Cardiac muscle cell (in vitro differentiated cells and primary cell): ENCODE data around the gene PCGF3. TPM values are rescaled to one million over a fixed set of nuclear protein-coding genes. Genes with fewer than 3 reads are reported as not detected.
A peak's percentile ranks its signal among the peaks of the same experiment; 100 is the strongest.

Source experiments
- DNase-seq, 2 donors: peaks; one replicate each; pipeline versions ENCODE4 v3.0.0 to v3.0.0-alpha.2; 2010 to 2017; ENCODE audit warnings: low read depth in 1 of 2, low spot score in 1 of 2
- H3K27ac ChIP-seq: fragments of 200-600 bp; sonication (generic); 2 replicates; pipeline ENCODE4 v1.5.1; 2016
- H3K27me3 ChIP-seq: fragments of 200-600 bp; sonication (generic); 2 replicates; pipeline ENCODE4 v1.6.0; 2016; ENCODE audit warnings: control low read depth
- H3K36me3 ChIP-seq: fragments of 200-600 bp; sonication (generic); 2 replicates; pipeline ENCODE4 v1.5.1; 2016; ENCODE audit warnings: control low read depth
- H3K4me1 ChIP-seq: fragments of 200-600 bp; sonication (generic); 2 replicates; pipeline ENCODE4 v1.8.1; 2017; ENCODE audit warnings: low read depth, mild to moderate bottlenecking, mixed run types
- H3K4me3 ChIP-seq: fragments of 200-600 bp; sonication (generic); 2 replicates; pipeline ENCODE4 v1.5.1; 2016; ENCODE audit warnings: mild to moderate bottlenecking
- H3K9me3 ChIP-seq: fragments of 200-600 bp; sonication (generic); 2 replicates; pipeline ENCODE4 v1.5.1; 2017; ENCODE audit warnings: low read depth, mild to moderate bottlenecking, control low read depth
- polyA plus RNA-seq: library from polyadenylated mRNA; unstranded; fragments of >200 nt; fragmentation: Nextera tagmentation; extraction: Ambion mirVana; gene quantifications from 2 replicates; pipeline ENCODE4 v1.2.1, GENCODE V29; 2016
- total RNA-seq: library from RNA; depleted of rRNA; stranded (reverse); fragments of >200 nt; gene quantifications from 2 replicates; pipeline ENCODE4 v1.2.3, GENCODE V29; 2016
- TF ChIP-seq, protein P1 (sequence below): IDR thresholded peaks from 2 replicates; pipeline ENCODE4 v1.5.1; 2012; ENCODE audit warnings: low read depth, mild to moderate bottlenecking, low read length

The PCGF3 gene
- total and polyA plus RNA-seq, 2 experiments from 2014 or later, result 32.8 to 118 TPM

GRCh38 chr4:676871-677235 is 28.8 kb upstream of the PCGF3 start:
- Histone ChIP-seq H3K4me3 (no peak overlapping the region), H3K4me1 (peaks cover 30% of the 10 kb centered on the region), H3K27ac (peak overlapping the region; percentile 69), H3K36me3 (peaks cover 11% of the 10 kb centered on the region), H3K27me3 (no peaks in the 10 kb centered on the region), H3K9me3 (no peaks in the 10 kb centered on the region)
- DNase-seq, result no peak
- TF ChIP-seq, protein P1, sequence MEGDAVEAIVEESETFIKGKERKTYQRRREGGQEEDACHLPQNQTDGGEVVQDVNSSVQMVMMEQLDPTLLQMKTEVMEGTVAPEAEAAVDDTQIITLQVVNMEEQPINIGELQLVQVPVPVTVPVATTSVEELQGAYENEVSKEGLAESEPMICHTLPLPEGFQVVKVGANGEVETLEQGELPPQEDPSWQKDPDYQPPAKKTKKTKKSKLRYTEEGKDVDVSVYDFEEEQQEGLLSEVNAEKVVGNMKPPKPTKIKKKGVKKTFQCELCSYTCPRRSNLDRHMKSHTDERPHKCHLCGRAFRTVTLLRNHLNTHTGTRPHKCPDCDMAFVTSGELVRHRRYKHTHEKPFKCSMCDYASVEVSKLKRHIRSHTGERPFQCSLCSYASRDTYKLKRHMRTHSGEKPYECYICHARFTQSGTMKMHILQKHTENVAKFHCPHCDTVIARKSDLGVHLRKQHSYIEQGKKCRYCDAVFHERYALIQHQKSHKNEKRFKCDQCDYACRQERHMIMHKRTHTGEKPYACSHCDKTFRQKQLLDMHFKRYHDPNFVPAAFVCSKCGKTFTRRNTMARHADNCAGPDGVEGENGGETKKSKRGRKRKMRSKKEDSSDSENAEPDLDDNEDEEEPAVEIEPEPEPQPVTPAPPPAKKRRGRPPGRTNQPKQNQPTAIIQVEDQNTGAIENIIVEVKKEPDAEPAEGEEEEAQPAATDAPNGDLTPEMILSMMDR, result no peak

GRCh38 chr4:677431-678293 is 28.0 kb upstream of the PCGF3 start:
- TF ChIP-seq, protein P1, result no peak
- H3K4me1 ChIP-seq, result peaks cover 30% of the 10 kb centered on the region
- no peak for DNase-seq
- H3K4me3 ChIP-seq, result no peak overlapping the region
- peaks cover 3% of the 10 kb centered on the region for H3K36me3 ChIP-seq
- H3K27ac ChIP-seq, result peak overlapping the region; percentile 69
- H3K9me3 ChIP-seq, result no peaks in the 10 kb centered on the region
- no peaks in the 10 kb centered on the region for H3K27me3 ChIP-seq

DNA sequence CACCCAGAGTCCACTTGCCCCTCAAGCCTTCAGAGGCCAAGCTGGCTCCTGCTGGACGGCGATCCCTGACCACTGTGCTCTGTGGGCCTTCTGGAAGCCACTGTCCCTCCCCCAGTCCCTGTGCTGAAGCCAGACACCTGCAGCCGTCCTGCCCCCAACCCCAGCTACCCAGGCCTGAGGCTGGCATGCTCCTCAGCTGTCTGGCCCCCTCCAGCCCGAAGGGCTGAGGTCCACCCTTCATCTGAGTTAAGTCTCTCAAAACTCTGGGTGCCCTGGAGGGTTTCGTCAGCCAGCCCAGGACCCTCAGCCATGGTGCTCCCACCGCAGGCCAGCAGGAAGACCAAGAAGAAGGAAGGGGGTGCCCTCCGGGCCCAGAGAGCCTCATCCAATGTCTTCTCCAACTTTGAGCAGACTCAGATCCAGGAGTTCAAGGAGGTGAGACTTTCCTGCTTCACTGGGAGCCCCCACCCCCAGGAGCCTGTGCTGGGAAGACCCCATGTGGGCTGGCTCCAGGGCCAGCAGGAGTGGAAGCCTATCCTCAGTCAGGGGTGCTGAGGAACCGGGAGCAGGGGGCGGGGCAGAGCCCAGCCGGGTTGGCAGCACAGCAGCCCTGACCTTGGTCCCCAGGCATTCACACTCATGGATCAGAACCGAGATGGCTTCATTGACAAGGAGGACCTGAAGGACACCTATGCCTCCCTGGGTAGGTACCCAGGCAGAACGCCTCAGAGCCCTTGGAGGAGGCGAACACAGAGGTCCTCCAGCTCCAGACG is 27.1 kb upstream of the PCGF3 start:
- H3K4me1 ChIP-seq, result peaks cover 23% of the 10 kb centered on the region
- H3K36me3 ChIP-seq, result no peaks in the 10 kb centered on the region
- H3K27me3 ChIP-seq, result no peaks in the 10 kb centered on the region
- H3K4me3 ChIP-seq, result no peak overlapping the region
- TF ChIP-seq, protein P1, result no peak
- H3K9me3 ChIP-seq, result no peaks in the 10 kb centered on the region
- H3K27ac ChIP-seq, result no peak overlapping the region
- no peak for DNase-seq

GRCh38 chr4:679104-679481 is 26.5 kb upstream of the PCGF3 start:
- Histone ChIP-seq H3K36me3 (no peaks in the 10 kb centered on the region), H3K27me3 (no peaks in the 10 kb centered on the region), H3K4me1 (peaks cover 23% of the 10 kb centered on the region), H3K27ac (no peak overlapping the region), H3K9me3 (no peaks in the 10 kb centered on the region), H3K4me3 (no peak overlapping the region)
- TF ChIP-seq, protein P1, result no peak
- no peak for DNase-seq

DNA sequence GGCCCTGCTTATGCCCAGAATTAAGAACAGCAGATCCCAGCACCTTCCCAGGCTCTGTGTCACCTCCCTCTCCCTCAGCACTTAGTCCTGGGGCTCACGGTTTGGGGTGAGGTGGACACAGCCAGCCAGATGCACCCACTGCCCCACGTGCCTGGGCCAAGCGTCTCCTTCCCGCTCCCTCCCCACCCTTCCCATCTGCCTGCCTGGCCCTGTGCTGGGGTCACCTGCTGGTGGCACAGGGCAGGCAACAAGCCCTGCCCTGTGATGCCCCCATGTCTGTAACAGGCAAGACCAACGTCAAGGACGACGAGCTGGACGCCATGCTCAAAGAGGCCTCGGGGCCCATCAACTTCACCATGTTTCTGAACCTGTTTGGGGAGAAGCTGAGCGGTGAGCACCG is 26.0 kb upstream of the PCGF3 start:
- Histone ChIP-seq H3K4me1 (peaks cover 23% of the 10 kb centered on the region), H3K27me3 (no peaks in the 10 kb centered on the region), H3K9me3 (no peaks in the 10 kb centered on the region), H3K36me3 (no peaks in the 10 kb centered on the region), H3K4me3 (no peak overlapping the region), H3K27ac (no peak overlapping the region)
- TF ChIP-seq, protein P1, result no peak
- DNase-seq, result no peak
